ENCODE data around the gene IGSF21.

The IGSF21 gene

GRCh38 chr1:18263547-18264120, 156.0 kb downstream of the IGSF21 start:
- no peak for TF ChIP-seq CTCF (conservative IDR thresholded peaks at IDR 0.05)
- no peak overlapping the region for H3K27ac ChIP-seq

- no peak for TF ChIP-seq CTCF (conservative IDR thresholded peaks at IDR 0.05)
- H3K27ac ChIP-seq = no peak overlapping the region
Measured at GRCh38 chr1:18264450-18265039, 156.9 kb downstream of the IGSF21 start.

- H3K27ac ChIP-seq = no peak overlapping the region
- no peak for TF ChIP-seq CTCF (conservative IDR thresholded peaks at IDR 0.05)
Measured at GRCh38 chr1:18265641-18266040, 158.0 kb downstream of the IGSF21 start.

GRCh38 chr1:18266391-18266790, 158.8 kb downstream of the IGSF21 start:
- no peak overlapping the region for H3K27ac ChIP-seq
- no peak for TF ChIP-seq CTCF (conservative IDR thresholded peaks at IDR 0.05)

- H3K27ac ChIP-seq = no peak overlapping the region
- TF ChIP-seq CTCF (conservative IDR thresholded peaks at IDR 0.05) = no peak
Measured at GRCh38 chr1:18271336-18271735, 163.7 kb downstream of the IGSF21 start.

GRCh38 chr1:18278946-18279345, 171.3 kb downstream of the IGSF21 start:
- H3K27ac ChIP-seq = no peak overlapping the region
- TF ChIP-seq CTCF (conservative IDR thresholded peaks at IDR 0.05) = no peak

- H3K27ac ChIP-seq = no peak overlapping the region
- TF ChIP-seq CTCF (conservative IDR thresholded peaks at IDR 0.05) = no peak
Measured at GRCh38 chr1:18279351-18280074, 171.9 kb downstream of the IGSF21 start.
